ENCODE data around the gene BRIP1.
"Not testable (repeated sequence)": the region's sequence is repeated elsewhere in the genome, so short reads cannot be mapped to it uniquely, and the experiment has no call there.

BRIP1 gene

GRCh38 chr17:61724777-61725176, 138.6 kb downstream of the BRIP1 start:
- no peaks in the 10 kb centered on the region for H3K4me1 ChIP-seq (ENCODE audit: control insufficient read depth, low read depth, low read length)
- no CpG with 5 or more reads among the region's 1 CpG for WGBS (ENCODE audit: extremely low coverage, insufficient coverage, low lambda C conversion rate)
- no peak overlapping the region for H3K27ac ChIP-seq (ENCODE audit: low read depth, low read length)
- no peaks in the 10 kb centered on the region for H3K27me3 ChIP-seq (ENCODE audit: insufficient read depth, low read length, poor library complexity)
- H4K5ac ChIP-seq (ENCODE audit: low read length) = no peak overlapping the region
- H4K8ac ChIP-seq (ENCODE audit: low read depth, low read length) = no peak overlapping the region
- H3K4me3 ChIP-seq (ENCODE audit: low read length) = no peak overlapping the region
- no peak overlapping the region for H3K56ac ChIP-seq (ENCODE audit: low read length)
- H3K79me2 ChIP-seq (ENCODE audit: control insufficient read depth, insufficient read depth, low read length) = no peaks in the 10 kb centered on the region
- H3K4ac ChIP-seq (ENCODE audit: low read depth, low read length) = no peak overlapping the region
- no peak overlapping the region for H3K9ac ChIP-seq (ENCODE audit: low read length)
- no peak overlapping the region for H2BK15ac ChIP-seq (replicated peaks; ENCODE audit: low read depth)
- DNase-seq = no peak
- H2BK120ac ChIP-seq (ENCODE audit: low read depth, low read length) = no peak overlapping the region
- no peaks in the 10 kb centered on the region for H3K79me1 ChIP-seq (ENCODE audit: low read length)
- H3K4me2 ChIP-seq (ENCODE audit: low read length) = no peak overlapping the region
- no peak overlapping the region for H3K18ac ChIP-seq (ENCODE audit: low read length)
- H2BK5ac ChIP-seq (ENCODE audit: low read length) = no peak overlapping the region
- H3K36me3 ChIP-seq (ENCODE audit: control insufficient read depth, insufficient read depth, low read length) = no peaks in the 10 kb centered on the region
- no peak overlapping the region for H2AK5ac ChIP-seq (ENCODE audit: low read length)
- H3K23ac ChIP-seq (ENCODE audit: low read length) = no peak overlapping the region

GRCh38 chr17:61723914-61724313, 139.4 kb downstream of the BRIP1 start:
- Histone ChIP-seq H4K5ac (ENCODE audit: low read length) (no peak overlapping the region), H3K18ac (ENCODE audit: low read length) (no peak overlapping the region), H2BK120ac (ENCODE audit: low read depth, low read length) (no peak overlapping the region), H3K56ac (ENCODE audit: low read length) (no peak overlapping the region), H2AK5ac (ENCODE audit: low read length) (no peak overlapping the region), H2BK15ac (replicated peaks; ENCODE audit: low read depth) (no peak overlapping the region), H3K4me1 (ENCODE audit: control insufficient read depth, low read depth, low read length) (no peaks in the 10 kb centered on the region), H3K27me3 (ENCODE audit: insufficient read depth, low read length, poor library complexity) (no peaks in the 10 kb centered on the region), H3K79me2 (ENCODE audit: control insufficient read depth, insufficient read depth, low read length) (no peaks in the 10 kb centered on the region), H3K36me3 (ENCODE audit: control insufficient read depth, insufficient read depth, low read length) (no peaks in the 10 kb centered on the region), H3K4me3 (ENCODE audit: low read length) (no peak overlapping the region), H4K8ac (ENCODE audit: low read depth, low read length) (no peak overlapping the region), H3K23ac (ENCODE audit: low read length) (no peak overlapping the region), H3K4ac (ENCODE audit: low read depth, low read length) (no peak overlapping the region), H3K79me1 (ENCODE audit: low read length) (no peaks in the 10 kb centered on the region), H3K4me2 (ENCODE audit: low read length) (no peak overlapping the region), H2BK5ac (ENCODE audit: low read length) (no peak overlapping the region), H3K9ac (ENCODE audit: low read length) (no peak overlapping the region), H3K27ac (ENCODE audit: low read depth, low read length) (no peak overlapping the region)
- WGBS (ENCODE audit: extremely low coverage, insufficient coverage, low lambda C conversion rate) = no CpG with 5 or more reads among the region's 1 CpG
- no peak for DNase-seq

- Histone ChIP-seq H3K18ac (ENCODE audit: low read length) (no peak overlapping the region), H3K36me3 (ENCODE audit: control insufficient read depth, insufficient read depth, low read length) (no peaks in the 10 kb centered on the region), H2AK5ac (ENCODE audit: low read length) (no peak overlapping the region), H3K4me1 (ENCODE audit: control insufficient read depth, low read depth, low read length) (no peaks in the 10 kb centered on the region), H3K23ac (ENCODE audit: low read length) (no peak overlapping the region), H3K79me1 (ENCODE audit: low read length) (no peaks in the 10 kb centered on the region), H3K27ac (ENCODE audit: low read depth, low read length) (no peak overlapping the region), H3K4ac (ENCODE audit: low read depth, low read length) (no peak overlapping the region), H3K4me3 (ENCODE audit: low read length) (no peak overlapping the region), H2BK15ac (replicated peaks; ENCODE audit: low read depth) (no peak overlapping the region), H3K27me3 (ENCODE audit: insufficient read depth, low read length, poor library complexity) (no peaks in the 10 kb centered on the region), H3K79me2 (ENCODE audit: control insufficient read depth, insufficient read depth, low read length) (no peaks in the 10 kb centered on the region), H2BK120ac (ENCODE audit: low read depth, low read length) (no peak overlapping the region), H2BK5ac (ENCODE audit: low read length) (no peak overlapping the region), H3K4me2 (ENCODE audit: low read length) (no peak overlapping the region), H4K5ac (ENCODE audit: low read length) (no peak overlapping the region), H3K9ac (ENCODE audit: low read length) (no peak overlapping the region), H4K8ac (ENCODE audit: low read depth, low read length) (no peak overlapping the region), H3K56ac (ENCODE audit: low read length) (no peak overlapping the region)
- DNase-seq = no peak
These were observed 140.1 kb downstream of the BRIP1 start for GRCh38 chr17:61723183-61723582.

GRCh38 chr17:61722398-61722797, 140.9 kb downstream of the BRIP1 start:
- Histone ChIP-seq H3K4me3 (ENCODE audit: low read length) (no peak overlapping the region), H3K18ac (ENCODE audit: low read length) (no peak overlapping the region), H3K36me3 (ENCODE audit: control insufficient read depth, insufficient read depth, low read length) (no peaks in the 10 kb centered on the region), H3K56ac (ENCODE audit: low read length) (no peak overlapping the region), H2AK5ac (ENCODE audit: low read length) (no peak overlapping the region), H3K4ac (ENCODE audit: low read depth, low read length) (no peak overlapping the region), H3K27me3 (ENCODE audit: insufficient read depth, low read length, poor library complexity) (no peaks in the 10 kb centered on the region), H2BK15ac (replicated peaks; ENCODE audit: low read depth) (no peak overlapping the region), H3K79me2 (ENCODE audit: control insufficient read depth, insufficient read depth, low read length) (no peaks in the 10 kb centered on the region), H3K4me1 (ENCODE audit: control insufficient read depth, low read depth, low read length) (no peaks in the 10 kb centered on the region), H4K5ac (ENCODE audit: low read length) (no peak overlapping the region), H3K4me2 (ENCODE audit: low read length) (no peak overlapping the region), H4K8ac (ENCODE audit: low read depth, low read length) (no peak overlapping the region), H2BK120ac (ENCODE audit: low read depth, low read length) (no peak overlapping the region), H2BK5ac (ENCODE audit: low read length) (no peak overlapping the region), H3K9ac (ENCODE audit: low read length) (no peak overlapping the region), H3K23ac (ENCODE audit: low read length) (no peak overlapping the region), H3K79me1 (ENCODE audit: low read length) (no peaks in the 10 kb centered on the region), H3K27ac (ENCODE audit: low read depth, low read length) (no peak overlapping the region)
- no CpG with 5 or more reads among the region's 2 CpGs for WGBS (ENCODE audit: extremely low coverage, insufficient coverage, low lambda C conversion rate)
- no peak for DNase-seq

- H2BK120ac ChIP-seq (ENCODE audit: low read depth, low read length) = no peak overlapping the region
- H3K27ac ChIP-seq (ENCODE audit: low read depth, low read length) = no peak overlapping the region
- H2BK5ac ChIP-seq (ENCODE audit: low read length) = no peak overlapping the region
- no peaks in the 10 kb centered on the region for H3K4me1 ChIP-seq (ENCODE audit: control insufficient read depth, low read depth, low read length)
- H3K9ac ChIP-seq (ENCODE audit: low read length) = no peak overlapping the region
- no peak overlapping the region for H3K23ac ChIP-seq (ENCODE audit: low read length)
- H3K27me3 ChIP-seq (ENCODE audit: insufficient read depth, low read length, poor library complexity) = no peaks in the 10 kb centered on the region
- no peak overlapping the region for H3K4ac ChIP-seq (ENCODE audit: low read depth, low read length)
- no peak overlapping the region for H3K18ac ChIP-seq (ENCODE audit: low read length)
- no peaks in the 10 kb centered on the region for H3K36me3 ChIP-seq (ENCODE audit: control insufficient read depth, insufficient read depth, low read length)
- no peak overlapping the region for H2AK5ac ChIP-seq (ENCODE audit: low read length)
- H2BK15ac ChIP-seq (replicated peaks; ENCODE audit: low read depth) = no peak overlapping the region
- H3K79me1 ChIP-seq (ENCODE audit: low read length) = no peaks in the 10 kb centered on the region
- WGBS (ENCODE audit: extremely low coverage, insufficient coverage, low lambda C conversion rate) = no CpG with 5 or more reads among the region's 4 CpGs
- H4K5ac ChIP-seq (ENCODE audit: low read length) = no peak overlapping the region
- H3K4me3 ChIP-seq (ENCODE audit: low read length) = no peak overlapping the region
- no peak overlapping the region for H3K4me2 ChIP-seq (ENCODE audit: low read length)
- no peak overlapping the region for H4K8ac ChIP-seq (ENCODE audit: low read depth, low read length)
- no peaks in the 10 kb centered on the region for H3K79me2 ChIP-seq (ENCODE audit: control insufficient read depth, insufficient read depth, low read length)
- no peak overlapping the region for H3K56ac ChIP-seq (ENCODE audit: low read length)
- no peak for DNase-seq
These were observed 143.1 kb downstream of the BRIP1 start for GRCh38 chr17:61720016-61720795.

- not testable (repeated sequence) for H2BK5ac ChIP-seq (ENCODE audit: low read length); H3K27me3 ChIP-seq (ENCODE audit: insufficient read depth, low read length, poor library complexity); H4K8ac ChIP-seq (ENCODE audit: low read depth, low read length); H3K79me2 ChIP-seq (ENCODE audit: control insufficient read depth, insufficient read depth, low read length); H3K4me3 ChIP-seq (ENCODE audit: low read length); H2BK120ac ChIP-seq (ENCODE audit: low read depth, low read length); H3K56ac ChIP-seq (ENCODE audit: low read length); H3K9ac ChIP-seq (ENCODE audit: low read length); DNase-seq; H4K5ac ChIP-seq (ENCODE audit: low read length); H2AK5ac ChIP-seq (ENCODE audit: low read length); H3K27ac ChIP-seq (ENCODE audit: low read depth, low read length); H3K23ac ChIP-seq (ENCODE audit: low read length); H2BK15ac ChIP-seq (replicated peaks; ENCODE audit: low read depth); H3K36me3 ChIP-seq (ENCODE audit: control insufficient read depth, insufficient read depth, low read length); H3K4ac ChIP-seq (ENCODE audit: low read depth, low read length); H3K4me2 ChIP-seq (ENCODE audit: low read length); H3K4me1 ChIP-seq (ENCODE audit: control insufficient read depth, low read depth, low read length); H3K18ac ChIP-seq (ENCODE audit: low read length); H3K79me1 ChIP-seq (ENCODE audit: low read length)
- no CpG with 5 or more reads among the region's 8 CpGs for WGBS (ENCODE audit: extremely low coverage, insufficient coverage, low lambda C conversion rate)
These were observed 144.1 kb downstream of the BRIP1 start for GRCh38 chr17:61719220-61719619.
